ENCODE results near the gene LAMC3.

GRCh38 chr9:131120620-131121228 is 111.8 kb downstream of the LAMC3 start:
- no peak for TF ChIP-seq CTCF (IDR thresholded peaks at IDR 0.05; ENCODE audit: insufficient read depth, low read depth, low read length)
- TF ChIP-seq EZH2 (IDR thresholded peaks at IDR 0.05; ENCODE audit: insufficient read depth, low read length): no peak

Data from astrocyte (in vitro differentiated cells and primary cell).